Fibroblast of villous mesenchyme (primary cell): ENCODE measurements around the gene RPS15. TPM values are rescaled to one million over a fixed set of nuclear protein-coding genes. Genes with fewer than 3 reads are reported as not detected.

ENCODE experiments used
- DNase-seq: peaks from one replicate; pipeline ENCODE4 v3.0.0-alpha.2; 2010; ENCODE audit warnings: low read depth
- H3K4me3 ChIP-seq: 2 replicates; pipeline ENCODE4 v1.5.1; 2011; ENCODE audit warnings: low read depth, mild to moderate bottlenecking, low read length
- CTCF ChIP-seq: IDR thresholded peaks from 2 replicates; pipeline ENCODE4 v1.5.1; 2012; ENCODE audit warnings: low read depth, mild to moderate bottlenecking, low read length; ENCODE audit not compliant: insufficient read depth
- total RNA-seq: library from RNA; depleted of rRNA; stranded (reverse); fragments of >200 nt; gene quantifications from 2 replicates; pipeline ENCODE4 v1.2.3, GENCODE V29; 2012

The RPS15 gene
- total RNA-seq, 1 donor: 346 TPM

GRCh38 chr19:1468274-1468820 lies 30.2 kb downstream of the RPS15 start:
- H3K4me3 ChIP-seq: peak overlapping the region; percentile 18
- no peak for DNase-seq
- no peak for TF ChIP-seq CTCF

- no peak for TF ChIP-seq CTCF
- peak overlapping the region; percentile 18 for H3K4me3 ChIP-seq
- peak; percentile 34 for DNase-seq
Observed at GRCh38 chr19:1468821-1469254, 30.6 kb downstream of the RPS15 start.

- H3K4me3 ChIP-seq: peak overlapping the region; percentile 49
- no peak for TF ChIP-seq CTCF
- DNase-seq: peak; percentile 14
Observed at GRCh38 chr19:1469255-1470054, 31.3 kb downstream of the RPS15 start.

GRCh38 chr19:1470055-1470304 lies 31.8 kb downstream of the RPS15 start:
- DNase-seq: no peak
- peak overlapping the region; percentile 49 for H3K4me3 ChIP-seq
- TF ChIP-seq CTCF: no peak

- TF ChIP-seq CTCF: no peak
- DNase-seq: peak; percentile 51
- H3K4me3 ChIP-seq: peak overlapping the region; percentile 49
Observed at GRCh38 chr19:1470305-1471009, 32.3 kb downstream of the RPS15 start.

GRCh38 chr19:1471010-1471514 lies 32.9 kb downstream of the RPS15 start:
- peak overlapping the region; percentile 49 for H3K4me3 ChIP-seq
- no peak for TF ChIP-seq CTCF
- peak; percentile 16 for DNase-seq
